GM12878 (cell line): Measurements from ENCODE around the gene CMBL. TPM values are rescaled to one million over a fixed set of nuclear protein-coding genes. Genes with fewer than 3 reads are reported as not detected.

Experiments used
- ATAC-seq: fragments of 200-7000 bp; cut with Tn5 transposase; 3 replicates; pipeline ENCODE4 v1.9.1; 2020; ENCODE audit warnings: mild to moderate bottlenecking, moderate library complexity
- BruUV-seq: library from RNA; stranded (reverse); fragments of 400-500 nt; replicated peaks from 2 replicates; lab custom pipeline; 2021; lab: Mats Ljungman, UMichigan
- CTCF ChIA-PET: fragments of 300-600 bp; sonication (Branson Sonifier 250); formaldehyde crosslinking; extraction: SDS; loops from one replicate; lab custom pipeline; 2021; ENCODE audit warnings: inconsistent platforms; lab: Yijun Ruan, JAX
- POLR2A ChIA-PET: fragments of 350-600 bp; formaldehyde crosslinking; extraction: SDS; loops from one replicate; lab custom pipeline; 2021; ENCODE audit warnings: inconsistent platforms; lab: Charles Lee
- RAD21 ChIA-PET: fragments of 300-600 bp; sonication (Branson Sonifier 250); formaldehyde crosslinking; loops from one replicate; lab custom pipeline; 2023; ENCODE audit warnings: antibody characterized with exemption; ENCODE audit not compliant: unreplicated experiment; lab: Charles Lee
- SMC1A ChIA-PET: fragments of 300-600 bp; sonication (Branson Sonifier 250); formaldehyde crosslinking; loops from one replicate; lab custom pipeline; 2023; ENCODE audit not compliant: unreplicated experiment, uncharacterized antibody; lab: Charles Lee
- DNase-seq: peaks from one replicate; pipeline ENCODE4 v3.0.0-alpha.2; 2011; ENCODE audit warnings: low read depth, low spot score
- FAIRE-seq: peaks from 3 replicates; lab custom pipeline; 2011; peaks lifted over from hg19 to GRCh38; lab: Jason Lieb, UNC
- H2AFZ ChIP-seq: 2 replicates; pipeline ENCODE4 v1.6.0; 2011; ENCODE audit warnings: low read depth, low read length, control low read depth; ENCODE audit not compliant: control insufficient read depth
- H3K27ac ChIP-seq: 2 replicates; pipeline ENCODE4 v1.5.1; 2011; ENCODE audit warnings: control low read depth; ENCODE audit not compliant: control insufficient read depth, insufficient read depth
- H3K27me3 ChIP-seq, 2 experiments: replicated peaks in 1 of 2; 2 replicates each; pipeline versions ENCODE4 v1.6.0 to v1.6.1; 2011; ENCODE audit warnings: low read length in 1 of 2; ENCODE audit not compliant: control insufficient read depth in 2 of 2, insufficient read depth in 2 of 2
- H3K36me3 ChIP-seq, 2 experiments: 2 replicates each; pipeline ENCODE4 v1.5.1; 2011; ENCODE audit warnings: low read length in 1 of 2; ENCODE audit not compliant: control insufficient read depth in 2 of 2, insufficient read depth in 2 of 2
- H3K4me1 ChIP-seq: 2 replicates; pipeline ENCODE4 v1.6.1; 2011; ENCODE audit warnings: mild to moderate bottlenecking, low read length, moderate library complexity, mixed read lengths; ENCODE audit not compliant: control insufficient read depth, insufficient read depth
- H3K4me2 ChIP-seq: 2 replicates; pipeline ENCODE4 v1.6.0; 2011; ENCODE audit warnings: control low read depth; ENCODE audit not compliant: control insufficient read depth, insufficient read depth
- H3K4me3 ChIP-seq: fragments of 200-600 bp; sonication (generic); 2 replicates; pipeline ENCODE4 v1.5.1; 2016
- H3K79me2 ChIP-seq: 2 replicates; pipeline ENCODE4 v1.6.0; 2011; ENCODE audit warnings: low read length; ENCODE audit not compliant: control insufficient read depth, insufficient read depth
- H3K9ac ChIP-seq: 2 replicates; pipeline ENCODE4 v1.8.0; 2011; ENCODE audit warnings: low read length, control low read depth, mixed read lengths; ENCODE audit not compliant: control insufficient read depth, insufficient read depth
- H3K9me3 ChIP-seq: replicated peaks from 3 replicates; pipeline ENCODE4 v1.5.1; 2011; ENCODE audit warnings: mild to moderate bottlenecking, low read length; ENCODE audit not compliant: control insufficient read depth, insufficient read depth
- H4K20me1 ChIP-seq: 2 replicates; pipeline ENCODE4 v1.6.0; 2011; ENCODE audit not compliant: control insufficient read depth, insufficient read depth
- BACH1 ChIP-seq: fragments of 450-650 bp; IDR thresholded peaks from 2 replicates; pipeline ENCODE4 v1.6.1; 2017; ENCODE audit warnings: mild to moderate bottlenecking, borderline replicate concordance
- BHLHE40 ChIP-seq, 2 experiments: fragments of 450-650 bp in 1 of 2; IDR thresholded peaks; 2 replicates each; pipeline ENCODE4 v1.6.1; 2011 to 2017; ENCODE audit warnings: low read depth in 2 of 2, borderline replicate concordance in 1 of 2, improper control_type of control experiment in 1 of 2, low read length in 1 of 2, mild to moderate bottlenecking in 1 of 2
- IKZF1 ChIP-seq: fragments of 450-650 bp; conservative IDR thresholded peaks from 2 replicates; pipeline ENCODE4 v1.6.1; 2017; ENCODE audit warnings: antibody characterized with exemption, mild to moderate bottlenecking
- IRF3 ChIP-seq: fragments of 450-650 bp; IDR thresholded peaks from 2 replicates; pipeline ENCODE4 v1.6.1; 2014; ENCODE audit warnings: mild to moderate bottlenecking
- NFIC ChIP-seq: IDR thresholded peaks from 2 replicates; pipeline ENCODE4 v1.6.1; 2012; ENCODE audit warnings: low read depth, mild to moderate bottlenecking, inconsistent platforms, low read length, moderate library complexity
- NFYA ChIP-seq: IDR thresholded peaks from 2 replicates; pipeline ENCODE4 v1.6.1; 2011; ENCODE audit warnings: low read depth, mild to moderate bottlenecking, low read length, improper control_type of control experiment, borderline replicate concordance
- NR2C2 ChIP-seq: IDR thresholded peaks from 2 replicates; pipeline ENCODE4 v1.6.1; 2011; ENCODE audit warnings: borderline replicate concordance, low read depth; ENCODE audit not compliant: control insufficient read depth, insufficient read length
- NRF1 ChIP-seq: conservative IDR thresholded peaks from 2 replicates; pipeline ENCODE4 v1.6.1; 2011; ENCODE audit warnings: mild to moderate bottlenecking, low read depth, low read length, improper control_type of control experiment
- PKNOX1 ChIP-seq: fragments of 450-650 bp; IDR thresholded peaks from 2 replicates; pipeline ENCODE4 v1.6.1; 2016; ENCODE audit warnings: mild to moderate bottlenecking
- POLR2A ChIP-seq: IDR thresholded peaks from 2 replicates; pipeline ENCODE4 v1.6.1; 2011; ENCODE audit warnings: low read depth, mild to moderate bottlenecking, low read length
- SKIL ChIP-seq: fragments of 450-650 bp; IDR thresholded peaks from 2 replicates; pipeline ENCODE4 v1.6.1; 2017; ENCODE audit warnings: mild to moderate bottlenecking, low read depth, inconsistent platforms; ENCODE audit not compliant: poor library complexity, severe bottlenecking
- STAT3 ChIP-seq: IDR thresholded peaks from 2 replicates; pipeline ENCODE4 v1.6.1; 2011; ENCODE audit warnings: low read depth, low read length, improper control_type of control experiment
- WGBS: methylation state at CpG from one replicate; pipeline ENCODE4 v1.1.6; 2016; ENCODE audit warnings: low lambda C conversion rate; ENCODE audit not compliant: insufficient replicate concordance, insufficient coverage; ENCODE audit errors: missing lambda C conversion rate; 5-methylcytosine and 5-hydroxymethylcytosine counted together
- in situ Hi-C: fragments of 300-500 bp; cut with MboI; formaldehyde crosslinking; loops from 9 replicates; pipeline ENCODE4 v1.14.3; 2018; ENCODE audit warnings: mixed read lengths
- intact Hi-C: fragments of 100-400 bp; cut with micrococcal nuclease; formaldehyde crosslinking; loops from one replicate; pipeline ENCODE4 v1.14.2; 2022; ENCODE audit not compliant: unreplicated experiment
- polyA plus RNA-seq, 11 experiments: library from polyadenylated mRNA; depleted of rRNA in 4 of 11; unstranded in 6 of 11; stranded (reverse) in 5 of 11; fragments of >200 nt; fragmentation: Nextera tagmentation in 4 of 11; fragmentation: Illumina TruSeq in 1 of 11; extraction: Ambion mirVana in 4 of 11; extraction: Trizol in 1 of 11; gene quantifications; 1 replicate in 1 of 11; 2 replicates in 10 of 11; pipeline versions ENCODE4 v1.2.1 to v1.2.3, GENCODE V29; 2011 to 2016; ENCODE audit warnings: inconsistent platforms in 2 of 11, missing spikeins in 2 of 11, low read depth in 1 of 11
- total RNA-seq, 4 experiments: library from RNA; depleted of rRNA in 3 of 4; stranded (reverse); fragments of >200 nt in 3 of 4; fragmentation: Illumina TruSeq in 1 of 4; extraction: Trizol in 1 of 4; gene quantifications; 2 replicates each; pipeline versions ENCODE4 v1.2.1 to v1.2.3, GENCODE V29; 2013 to 2021

Gene CMBL
- total and polyA plus RNA-seq, 10 of the 15 experiments (the other 5 are each of a cell fraction or from before 2014, with no cell fraction given): 1.8 to 15.6 (median 7.5) TPM

GRCh38 chr5:10272053-10272874 lies 35.4 kb downstream of the CMBL start:
- TF ChIP-seq SKIL (no peak), IRF3 (no peak), BHLHE40 (IDR thresholded peaks at IDR 0.05; ENCODE audit: borderline replicate concordance in 1 of 2, low read depth in 2 of 2, low read length in 1 of 2) (no peak), POLR2A (no peak), NFYA (no peak), NRF1 (no peak), NR2C2 (no peak), IKZF1 (no peak), PKNOX1 (no peak), STAT3 (no peak), BACH1 (no peak), NFIC (no peak)
- H3K79me2 ChIP-seq: no peaks in the 10 kb centered on the region
- DNase-seq: no peak
- 38% methylated on average over 8 of the region's 9 CpGs for WGBS
- ChIA-PET SMC1A (no interaction called here), RAD21 (no interaction called here), CTCF (no interaction called here), POLR2A (no interaction called here)
- intact Hi-C loops: no loop called here
- H3K4me2 ChIP-seq: no peak overlapping the region
- no peak overlapping the region for H3K27ac ChIP-seq
- H3K36me3 ChIP-seq: no peaks in the 10 kb centered on the region
- no peak for ATAC-seq
- no TSS peak for BruUV-seq
- H3K4me1 ChIP-seq: peaks cover 2% of the 10 kb centered on the region; the same call in 1 of the 2 replicates
- no peaks in the 10 kb centered on the region; the same call in 1 of the 2 replicates for H4K20me1 ChIP-seq
- H2AFZ ChIP-seq: no peak overlapping the region
- no peak overlapping the region for H3K4me3 ChIP-seq
- in situ Hi-C loops: no loop called here
- no peak overlapping the region for H3K9ac ChIP-seq
- FAIRE-seq: no peak
- H3K27me3 ChIP-seq: no peaks in the 10 kb centered on the region; a peak in 1 of 4 replicates
- H3K9me3 ChIP-seq: no peaks in the 10 kb centered on the region
